H1 (cell line): Measurements from ENCODE around the gene SHROOM4. TPM values are rescaled to one million over a fixed set of nuclear protein-coding genes. Genes with fewer than 3 reads are reported as not detected.

ENCODE experiments used
- CTCF ChIA-PET: fragments of 300-600 bp; sonication (Branson Sonifier 250); formaldehyde crosslinking; loops from one replicate; lab custom pipeline; 2021; ENCODE audit not compliant: partially characterized antibody; lab: Charles Lee
- POLR2A ChIA-PET: fragments of 300-600 bp; sonication (Branson Sonifier 250); formaldehyde crosslinking; loops from one replicate; lab custom pipeline; 2021; ENCODE audit warnings: inconsistent platforms; ENCODE audit not compliant: partially characterized antibody; lab: Charles Lee
- DNase-seq, 2 experiments: peaks; one replicate each; pipeline versions ENCODE4 v3.0.0 to v3.0.0-alpha.2; 2010 to 2022; ENCODE audit warnings: low spot score in 2 of 2, low read depth in 1 of 2, mixed read lengths in 1 of 2
- FAIRE-seq: peaks from 2 replicates; lab custom pipeline; 2011; peaks lifted over from hg19 to GRCh38; lab: Jason Lieb, UNC
- H2AFZ ChIP-seq: 2 replicates; pipeline ENCODE4 v1.8.1; 2012; ENCODE audit warnings: low read length, inconsistent platforms
- H2AK5ac ChIP-seq: 2 replicates; pipeline ENCODE4 v1.6.1; 2013; ENCODE audit warnings: low read depth, low read length
- H2BK120ac ChIP-seq: replicated peaks from 2 replicates; pipeline ENCODE3; 2013; ENCODE audit warnings: low read depth, low read length, inconsistent platforms
- H2BK12ac ChIP-seq: 2 replicates; pipeline ENCODE4 v1.6.1; 2013; ENCODE audit warnings: low read depth, low read length
- H2BK15ac ChIP-seq: 2 replicates; pipeline ENCODE4 v1.6.1; 2013; ENCODE audit warnings: low read length
- H2BK20ac ChIP-seq: 2 replicates; pipeline ENCODE4 v1.6.1; 2013; ENCODE audit warnings: low read length
- H2BK5ac ChIP-seq: 2 replicates; pipeline ENCODE4 v1.6.1; 2013; ENCODE audit warnings: low read depth, low read length
- H3K14ac ChIP-seq: 2 replicates; pipeline ENCODE4 v1.6.1; 2013; ENCODE audit warnings: inconsistent platforms; ENCODE audit not compliant: insufficient read length
- H3K18ac ChIP-seq: 2 replicates; pipeline ENCODE4 v1.6.1; 2013; ENCODE audit warnings: low read length; ENCODE audit errors: extremely low read depth
- H3K23ac ChIP-seq: 2 replicates; pipeline ENCODE4 v1.6.1; 2013; ENCODE audit warnings: inconsistent platforms; ENCODE audit not compliant: insufficient read length
- H3K23me2 ChIP-seq: 2 replicates; pipeline ENCODE4 v1.6.1; 2013; ENCODE audit warnings: low read depth, low read length
- H3K27ac ChIP-seq: 2 replicates; pipeline ENCODE4 v1.6.1; 2011; ENCODE audit warnings: low read depth, low read length, inconsistent platforms
- H3K27me3 ChIP-seq, 4 experiments: replicated peaks in 1 of 4; 1 replicate in 1 of 4; 2 replicates in 3 of 4; pipeline versions ENCODE4 v1.6.1 to v1.8.1; 2011 to 2013; ENCODE audit warnings: low read length in 3 of 4, mild to moderate bottlenecking in 3 of 4, inconsistent platforms in 2 of 4, mixed read lengths in 2 of 4, moderate library complexity in 1 of 4; ENCODE audit not compliant: control insufficient read depth in 3 of 4, insufficient read depth in 3 of 4; ENCODE audit errors: extremely low read depth in 1 of 4
- H3K36me3 ChIP-seq, 4 experiments: 2 replicates each; pipeline versions ENCODE4 v1.6.1 to v1.8.1; 2011 to 2013; ENCODE audit warnings: mild to moderate bottlenecking in 4 of 4, low read length in 3 of 4, moderate library complexity in 2 of 4, control low read depth in 1 of 4, inconsistent platforms in 1 of 4; ENCODE audit not compliant: insufficient read depth in 4 of 4, control insufficient read depth in 2 of 4
- H3K4ac ChIP-seq: replicated peaks from 2 replicates; pipeline ENCODE3; 2013; ENCODE audit warnings: low read length, low read depth, mixed read lengths, inconsistent platforms; ENCODE audit not compliant: insufficient read length
- H3K4me1 ChIP-seq, 4 experiments: replicated peaks in 1 of 4; 1 replicate in 1 of 4; 2 replicates in 3 of 4; pipeline versions ENCODE4 v1.6.1 to v1.8.1; 2011 to 2013; ENCODE audit warnings: low read length in 3 of 4, inconsistent platforms in 2 of 4, mixed read lengths in 1 of 4; ENCODE audit not compliant: insufficient read depth in 4 of 4, control insufficient read depth in 3 of 4
- H3K4me2 ChIP-seq, 2 experiments: 2 replicates each; pipeline versions ENCODE4 v1.6.1 to v1.8.1; 2011 to 2013; ENCODE audit warnings: low read depth in 2 of 2, low read length in 2 of 2, control low read depth in 1 of 2, inconsistent platforms in 1 of 2, mild to moderate bottlenecking in 1 of 2; ENCODE audit not compliant: insufficient read depth in 1 of 2
- H3K4me3 ChIP-seq, 4 experiments: fragments of 200-600, 300-600 bp in 1 of 4; sonication (generic), shearing (Covaris generic), sonication (Bioruptor Twin) in 1 of 4; 2 replicates each; pipeline versions ENCODE4 v1.5.1 to v1.8.1; 2011 to 2016; ENCODE audit warnings: low read length in 4 of 4, low read depth in 3 of 4, control low read depth in 2 of 4, inconsistent platforms in 2 of 4, mild to moderate bottlenecking in 2 of 4, mixed read lengths in 1 of 4, moderate library complexity in 1 of 4; ENCODE audit not compliant: insufficient read depth in 2 of 4; ENCODE audit errors: extremely low read depth in 1 of 4
- H3K56ac ChIP-seq: replicated peaks from 2 replicates; pipeline ENCODE3; 2013; ENCODE audit warnings: low read depth, mild to moderate bottlenecking, mixed read lengths, low read length, inconsistent platforms; ENCODE audit not compliant: insufficient read length
- H3K79me1 ChIP-seq: 2 replicates; pipeline ENCODE4 v1.6.1; 2013; ENCODE audit warnings: low read depth, low read length, control low read depth
- H3K79me2 ChIP-seq, 2 experiments: 2 replicates each; pipeline versions ENCODE4 v1.6.1 to v1.8.1; 2012 to 2013; ENCODE audit warnings: low read length in 2 of 2, mild to moderate bottlenecking in 2 of 2, inconsistent platforms in 1 of 2; ENCODE audit not compliant: insufficient read depth in 2 of 2, control insufficient read depth in 1 of 2
- H3K9ac ChIP-seq, 4 experiments: replicated peaks in 1 of 4; 1 replicate in 1 of 4; 2 replicates in 3 of 4; pipeline versions ENCODE4 v1.6.1 to v1.8.1; 2011 to 2013; ENCODE audit warnings: low read depth in 3 of 4, low read length in 3 of 4, control low read depth in 2 of 4, mild to moderate bottlenecking in 2 of 4, moderate library complexity in 2 of 4, inconsistent platforms in 1 of 4; ENCODE audit errors: extremely low read depth in 1 of 4
- H3K9me3 ChIP-seq, 2 experiments: 2 replicates each; pipeline versions ENCODE4 v1.6.1 to v1.8.1; 2012 to 2013; ENCODE audit warnings: mild to moderate bottlenecking in 2 of 2, moderate library complexity in 2 of 2, control low read depth in 1 of 2, inconsistent platforms in 1 of 2, low read depth in 1 of 2, low read length in 1 of 2, mixed read lengths in 1 of 2; ENCODE audit not compliant: insufficient read depth in 2 of 2
- H4K20me1 ChIP-seq, 2 experiments: replicated peaks in 1 of 2; 2 replicates each; pipeline versions ENCODE3 to v1.8.1; 2011 to 2013; ENCODE audit warnings: inconsistent platforms in 2 of 2, low read length in 2 of 2, mild to moderate bottlenecking in 1 of 2; ENCODE audit not compliant: insufficient read depth in 2 of 2, control insufficient read depth in 1 of 2
- H4K5ac ChIP-seq: 2 replicates; pipeline ENCODE4 v1.6.1; 2013; ENCODE audit warnings: low read length, low read depth, mixed read lengths, inconsistent platforms; ENCODE audit not compliant: insufficient read length
- H4K8ac ChIP-seq: 2 replicates; pipeline ENCODE4 v1.8.0; 2013; ENCODE audit warnings: mild to moderate bottlenecking, moderate library complexity, low read length, inconsistent platforms; ENCODE audit not compliant: insufficient read depth; ENCODE audit errors: extremely low read depth
- H4K91ac ChIP-seq: replicated peaks from 2 replicates; pipeline ENCODE3; 2013; ENCODE audit warnings: low read length, mixed read lengths, inconsistent platforms; ENCODE audit not compliant: insufficient read length
- BCL11A ChIP-seq, 2 experiments: IDR thresholded peaks; one replicate each; pipeline ENCODE4 v1.6.1; 2011; ENCODE audit warnings: low read depth in 2 of 2, low read length in 2 of 2, mild to moderate bottlenecking in 2 of 2
- CHD1 ChIP-seq: IDR thresholded peaks from 2 replicates; pipeline ENCODE4 v1.6.1; 2012; ENCODE audit warnings: low read depth, low read length, improper control_type of control experiment
- GABPA ChIP-seq: IDR thresholded peaks from 2 replicates; pipeline ENCODE4 v1.6.1; 2011; ENCODE audit warnings: mild to moderate bottlenecking, low read length, moderate library complexity, borderline replicate concordance; ENCODE audit not compliant: insufficient read depth
- KDM4A ChIP-seq: IDR thresholded peaks from one replicate; pipeline ENCODE4 v1.7.1; 2012; ENCODE audit warnings: low read depth, mild to moderate bottlenecking, moderate library complexity, low read length, inconsistent platforms; ENCODE audit not compliant: severe bottlenecking
- RAD21 ChIP-seq, 2 experiments: IDR thresholded peaks in 1 of 2; conservative IDR thresholded peaks in 1 of 2; 2 replicates each; pipeline ENCODE4 v1.6.1; 2011; ENCODE audit warnings: low read depth in 2 of 2, low read length in 2 of 2, improper control_type of control experiment in 1 of 2, inconsistent platforms in 1 of 2, mild to moderate bottlenecking in 1 of 2, moderate library complexity in 1 of 2
- SIX5 ChIP-seq: IDR thresholded peaks from 2 replicates; pipeline ENCODE4 v1.6.1; 2011; ENCODE audit warnings: mild to moderate bottlenecking, low read depth, low read length
- SP1 ChIP-seq: IDR thresholded peaks from 2 replicates; pipeline ENCODE4 v1.6.1; 2011; ENCODE audit warnings: low read depth, low read length
- SP2 ChIP-seq: IDR thresholded peaks from 2 replicates; pipeline ENCODE4 v1.6.1; 2012; ENCODE audit warnings: mild to moderate bottlenecking, low read length, inconsistent platforms
- TEAD4 ChIP-seq: IDR thresholded peaks from 2 replicates; pipeline ENCODE4 v1.6.1; 2012; ENCODE audit warnings: low read depth, low read length, inconsistent platforms, mixed read lengths
- WGBS, 2 experiments: shearing (Covaris generic) in 1 of 2; methylation state at CpG; one replicate each; pipeline versions ENCODE4 v1.1.6 to v1.1.7; 2013 to 2015; ENCODE audit warnings: low lambda C conversion rate in 2 of 2, mixed read lengths in 2 of 2, inconsistent platforms in 1 of 2, low coverage in 1 of 2, missing lambda C conversion rate in 1 of 2; ENCODE audit not compliant: insufficient replicate concordance in 2 of 2, insufficient coverage in 1 of 2, insufficient read length in 1 of 2; ENCODE audit errors: extremely low coverage in 1 of 2, missing lambda C conversion rate in 1 of 2; 5-methylcytosine and 5-hydroxymethylcytosine counted together
- polyA plus RNA-seq, 7 experiments: library from polyadenylated mRNA; depleted of rRNA in 3 of 7; stranded (reverse) in 5 of 7; unstranded in 2 of 7; fragments of >200 nt in 5 of 7; fragments of 200-250 nt in 2 of 7; gene quantifications; 1 replicate in 5 of 7; 2 replicates in 1 of 7; 4 replicates in 1 of 7; pipeline versions ENCODE4 v1.2.1 to v1.2.3, GENCODE V29; 2011 to 2013; ENCODE audit warnings: missing spikeins in 2 of 7, mixed read lengths in 2 of 7
- total RNA-seq: library from RNA; stranded (reverse); fragmentation: NEBNext Ultra II Directional; extraction: Animal tissue kit (Norgen Biotek cat#: 25700); gene quantifications from 2 replicates; pipeline ENCODE4 v1.2.1, GENCODE V29; 2021

The SHROOM4 gene
- total and polyA plus RNA-seq, 2 of the 8 experiments (the other 6 are each of a cell fraction or from before 2014, with no cell fraction given) = 1.6 to 5.6 TPM

GRCh38 chrX:50567636-50568035 lies 246.4 kb downstream of the SHROOM4 start:
- Histone ChIP-seq H2AK5ac (no peak overlapping the region), H3K27me3 (no peaks in the 10 kb centered on the region), H3K9me3 (no peaks in the 10 kb centered on the region), H2BK20ac (no peak overlapping the region), H4K8ac (no peak overlapping the region), H3K4me2 (no peak overlapping the region), H3K18ac (no peak overlapping the region), H3K56ac (no peak overlapping the region), H3K36me3 (no peaks in the 10 kb centered on the region), H4K20me1 (no peaks in the 10 kb centered on the region), H2BK5ac (no peak overlapping the region), H3K79me1 (no peaks in the 10 kb centered on the region), H3K4ac (no peak overlapping the region), H2BK120ac (no peak overlapping the region), H3K4me1 (peaks cover 0 to 4% (median 1%) of the 10 kb centered on the region in 4 experiments; a peak in 2 of 7 replicates), H3K23ac (no peak overlapping the region), H3K23me2 (no peaks in the 10 kb centered on the region), H4K5ac (no peak overlapping the region), H2BK12ac (no peak overlapping the region), H2BK15ac (no peak overlapping the region), H2AFZ (no peak overlapping the region), H3K4me3 (no peak overlapping the region), H4K91ac (no peak overlapping the region), H3K9ac (no peak overlapping the region), H3K14ac (no peak overlapping the region), H3K27ac (no peak overlapping the region), H3K79me2 (no peaks in the 10 kb centered on the region)
- CTCF ChIA-PET = interaction anchor here (1.3 kb wide), 1 partner anchor 108 kb away, joined by 4 read pairs; no protein-coding TSS in a partner anchor
- 80% methylated on average over 1 of the region's 1 CpG; no CpG with 5 or more reads in 1 of the 2 experiments for WGBS, 2 experiments
- POLR2A ChIA-PET = no interaction called here
- DNase-seq (no peak), FAIRE-seq (no peak)
- TF ChIP-seq SP2 = no peak
- TF ChIP-seq RAD21 (IDR thresholded peaks at IDR 0.05 in 1 of 2, conservative IDR thresholded peaks at IDR 0.05 in 1 of 2; ENCODE audit: low read depth in 2 of 2, low read length in 2 of 2) = no peak
- no peak for TF ChIP-seq KDM4A
- no peak for TF ChIP-seq BCL11A (IDR thresholded peaks at IDR 0.05; ENCODE audit: low read depth in 2 of 2, low read length in 2 of 2)
- no peak for TF ChIP-seq GABPA
- no peak for TF ChIP-seq CHD1
- TF ChIP-seq SIX5 = no peak
- no peak for TF ChIP-seq TEAD4
- no peak for TF ChIP-seq SP1
